Hematopoietic multipotent progenitor cell treated with erythropoietin and hydrocortisone succinate and interleukin-3 and kit ligand, for 4 days (in vitro differentiated cells): ENCODE results near the gene ABI3BP.

Experiments used
- DNase-seq: peaks from one replicate; pipeline ENCODE4 v3.0.0-alpha.2; 2015

Gene ABI3BP

GRCh38 chr3:100761211-100761942, 231.8 kb downstream of the ABI3BP start:
- peak; percentile 24 for DNase-seq

DNA sequence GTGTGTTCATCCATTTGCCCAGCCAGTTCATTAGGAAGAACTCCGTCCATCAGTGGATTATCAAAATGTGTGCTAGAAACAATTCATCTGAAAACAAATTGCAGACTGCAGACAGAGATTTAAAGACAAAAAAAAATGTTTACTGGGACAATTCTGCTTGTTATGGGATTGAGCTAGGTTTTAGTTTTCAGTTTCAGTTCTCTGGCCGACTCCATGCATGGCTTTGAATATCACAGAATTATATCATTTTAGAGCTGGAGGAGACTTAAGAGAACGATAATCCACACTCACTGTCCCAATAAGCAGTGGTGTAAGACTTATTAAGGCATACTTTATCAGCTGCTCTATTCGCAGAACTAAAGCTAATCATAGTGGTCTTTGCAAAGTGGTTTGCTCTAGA, 232.8 kb downstream of the ABI3BP start:
- no peak for DNase-seq

DNA sequence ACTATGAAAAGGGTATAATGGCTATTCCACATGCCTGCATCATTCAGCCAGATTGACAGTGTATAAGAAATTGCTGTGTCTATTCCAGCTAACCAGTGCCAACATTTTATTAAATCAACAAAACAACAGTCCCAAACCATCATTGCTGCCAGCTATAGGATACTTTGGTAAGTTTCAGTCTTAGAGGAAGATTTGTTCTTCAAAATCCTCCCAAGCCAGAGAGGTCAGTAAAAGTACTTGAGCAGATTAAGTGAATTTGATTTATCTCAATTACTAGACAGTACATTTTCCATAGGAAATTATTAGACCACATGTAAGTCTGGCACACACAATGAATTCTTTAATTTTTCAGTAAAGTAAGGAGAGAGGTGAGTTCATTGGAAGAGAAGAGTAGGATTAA, 233.3 kb downstream of the ABI3BP start:
- DNase-seq, result no peak

GRCh38 chr3:100759159-100759558, 234.1 kb downstream of the ABI3BP start:
- DNase-seq, result peak; percentile 53

DNA sequence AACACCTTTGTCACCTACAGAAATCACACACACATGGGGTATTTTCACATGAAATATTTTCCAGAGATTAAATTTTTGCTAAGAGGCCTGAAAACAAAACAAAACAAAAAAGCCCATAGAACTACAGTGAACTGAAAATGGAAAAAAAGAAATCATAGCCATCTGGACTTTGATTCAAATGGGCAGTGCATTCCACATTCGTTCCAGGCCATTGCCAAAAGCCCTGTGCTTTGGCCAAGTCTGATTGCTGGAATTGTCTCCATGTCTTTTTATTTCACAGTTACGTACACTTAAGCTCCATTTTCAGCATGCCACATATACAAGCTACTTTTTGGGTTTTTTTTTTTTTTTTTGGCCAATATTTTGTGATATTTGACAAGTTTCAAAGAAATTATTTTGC, 236.8 kb downstream of the ABI3BP start:
- DNase-seq, result no peak

GRCh38 chr3:100754563-100755334, 238.5 kb downstream of the ABI3BP start:
- DNase-seq, result no peak

DNA sequence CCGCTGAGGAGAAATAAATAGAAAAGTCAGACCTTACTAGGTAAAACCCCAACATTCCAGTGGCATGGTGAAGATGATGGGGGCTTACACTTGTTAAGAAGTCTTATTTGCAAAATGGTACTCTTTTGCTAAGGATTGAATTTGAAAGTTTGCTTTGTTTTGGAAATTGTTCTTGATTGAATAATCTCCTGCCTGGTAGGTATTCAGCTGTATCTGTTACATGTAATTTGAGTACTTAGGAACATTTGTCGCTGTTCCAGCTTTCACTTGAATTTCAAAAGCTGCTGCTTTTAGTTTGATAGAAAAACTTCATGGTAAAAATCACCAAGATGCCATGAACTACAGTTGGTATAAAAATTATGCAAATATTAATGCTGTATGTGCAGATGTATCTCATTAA, 239.4 kb downstream of the ABI3BP start:
- DNase-seq, result no peak

DNA sequence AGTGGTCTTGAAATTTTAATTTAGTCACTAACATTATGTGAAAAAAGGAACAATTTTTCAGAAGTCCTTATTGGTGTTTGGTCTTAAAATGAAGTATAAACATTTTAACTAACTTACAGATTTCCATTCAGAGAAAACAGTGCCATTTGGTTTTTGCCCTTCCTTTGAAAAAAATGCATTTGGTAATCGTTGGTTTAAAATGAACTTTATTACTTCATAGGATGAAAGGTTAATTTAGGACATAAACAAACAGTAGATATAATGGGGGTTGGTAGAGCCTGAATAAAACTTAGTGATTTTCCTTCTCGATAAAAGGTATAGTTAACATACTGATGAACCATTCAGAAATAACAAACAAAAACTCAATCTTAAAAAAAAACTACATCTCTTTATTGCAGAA, 244.3 kb downstream of the ABI3BP start:
- DNase-seq, result no peak

DNA sequence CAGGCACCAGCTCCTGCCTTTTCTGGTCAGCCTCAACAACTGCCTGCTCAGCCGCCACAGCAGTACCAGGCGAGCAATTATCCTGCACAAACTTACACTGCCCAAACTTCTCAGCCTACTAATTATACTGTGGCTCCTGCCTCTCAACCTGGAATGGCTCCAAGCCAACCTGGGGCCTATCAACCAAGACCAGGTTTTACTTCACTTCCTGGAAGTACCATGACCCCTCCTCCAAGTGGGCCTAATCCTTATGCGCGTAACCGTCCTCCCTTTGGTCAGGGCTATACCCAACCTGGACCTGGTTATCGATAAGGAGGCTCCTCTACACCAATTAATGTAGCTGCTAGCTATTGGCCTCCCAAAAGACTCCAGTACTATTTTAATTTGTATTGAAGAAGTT, 245.0 kb downstream of the ABI3BP start:
- DNase-seq, result peak; percentile 16

- no peak for DNase-seq
Observed at GRCh38 chr3:100746092-100746491, 247.1 kb downstream of the ABI3BP start.

- DNase-seq, result no peak
Observed at GRCh38 chr3:100745617-100746016, 247.6 kb downstream of the ABI3BP start.

GRCh38 chr3:100744671-100745070, 248.6 kb downstream of the ABI3BP start:
- no peak for DNase-seq

- no peak for DNase-seq
Observed at GRCh38 chr3:100743535-100743934, 249.7 kb downstream of the ABI3BP start.

DNA sequence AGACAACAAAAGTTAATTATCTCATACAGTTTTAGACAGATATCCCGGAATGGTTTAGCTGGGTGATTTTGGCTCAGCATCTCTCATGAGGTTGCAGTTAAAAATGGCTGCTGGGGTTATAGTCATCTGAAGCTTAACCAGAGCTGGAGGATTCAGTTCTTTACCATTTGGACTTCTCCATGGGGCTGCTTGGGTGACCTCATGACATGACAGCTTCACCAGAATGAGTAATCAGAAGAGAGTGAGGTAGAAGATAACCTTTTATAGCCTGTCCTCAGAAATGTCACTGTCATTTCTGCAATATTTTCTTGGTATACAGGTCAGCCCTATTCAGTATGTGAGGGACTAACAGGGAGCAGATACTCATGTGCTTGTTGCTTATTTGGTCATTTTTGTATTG, 253.0 kb downstream of the ABI3BP start:
- DNase-seq, result no peak

- DNase-seq, result peak; percentile 62
Observed at GRCh38 chr3:100737334-100737733, 255.9 kb downstream of the ABI3BP start.

- no peak for DNase-seq
Observed at GRCh38 chr3:100732435-100732834, 260.8 kb downstream of the ABI3BP start.

DNA sequence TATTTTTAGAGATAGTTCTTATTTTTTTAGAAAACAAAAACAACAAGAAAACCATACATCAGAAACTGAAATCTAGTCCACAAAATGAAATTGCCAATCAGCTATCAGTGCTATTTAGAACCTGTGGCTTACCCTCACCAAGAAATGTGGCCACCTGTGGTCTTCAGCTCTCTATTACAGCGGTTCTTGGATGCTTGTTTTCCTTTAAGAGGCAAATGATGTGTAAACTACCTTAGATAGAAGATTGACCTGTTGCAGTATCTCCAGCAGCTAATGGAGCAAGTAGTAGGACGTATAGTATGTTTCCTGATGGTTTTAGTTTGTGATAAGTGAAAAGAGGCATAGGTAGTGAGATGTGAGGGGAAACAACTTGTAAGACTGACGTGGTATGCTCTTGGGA, 262.7 kb downstream of the ABI3BP start:
- DNase-seq, result no peak

GRCh38 chr3:100726706-100727105, 266.5 kb downstream of the ABI3BP start:
- DNase-seq, result no peak

GRCh38 chr3:100725935-100726513, 267.2 kb downstream of the ABI3BP start:
- no peak for DNase-seq

DNA sequence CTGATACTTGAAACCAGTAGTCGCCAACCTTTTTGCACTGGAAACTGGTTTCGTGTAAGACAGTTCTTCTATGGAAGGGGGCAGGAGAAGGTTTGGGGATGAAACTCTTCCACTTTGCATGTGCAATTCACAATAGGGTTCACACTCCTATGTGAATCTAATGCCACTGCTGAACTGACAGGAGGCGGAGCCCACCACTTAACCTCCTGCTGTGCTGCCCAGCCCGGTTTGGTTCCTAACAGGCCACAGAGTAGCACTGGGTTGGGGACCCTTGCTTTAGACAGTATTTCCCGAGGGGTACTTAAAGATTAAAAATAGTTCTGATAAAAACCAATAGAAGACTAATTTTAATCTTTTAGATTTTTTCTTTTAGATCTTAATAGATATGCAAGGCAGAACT, 272.8 kb downstream of the ABI3BP start:
- no peak for DNase-seq

GRCh38 chr3:100719136-100719535, 274.1 kb downstream of the ABI3BP start:
- DNase-seq, result no peak

DNA sequence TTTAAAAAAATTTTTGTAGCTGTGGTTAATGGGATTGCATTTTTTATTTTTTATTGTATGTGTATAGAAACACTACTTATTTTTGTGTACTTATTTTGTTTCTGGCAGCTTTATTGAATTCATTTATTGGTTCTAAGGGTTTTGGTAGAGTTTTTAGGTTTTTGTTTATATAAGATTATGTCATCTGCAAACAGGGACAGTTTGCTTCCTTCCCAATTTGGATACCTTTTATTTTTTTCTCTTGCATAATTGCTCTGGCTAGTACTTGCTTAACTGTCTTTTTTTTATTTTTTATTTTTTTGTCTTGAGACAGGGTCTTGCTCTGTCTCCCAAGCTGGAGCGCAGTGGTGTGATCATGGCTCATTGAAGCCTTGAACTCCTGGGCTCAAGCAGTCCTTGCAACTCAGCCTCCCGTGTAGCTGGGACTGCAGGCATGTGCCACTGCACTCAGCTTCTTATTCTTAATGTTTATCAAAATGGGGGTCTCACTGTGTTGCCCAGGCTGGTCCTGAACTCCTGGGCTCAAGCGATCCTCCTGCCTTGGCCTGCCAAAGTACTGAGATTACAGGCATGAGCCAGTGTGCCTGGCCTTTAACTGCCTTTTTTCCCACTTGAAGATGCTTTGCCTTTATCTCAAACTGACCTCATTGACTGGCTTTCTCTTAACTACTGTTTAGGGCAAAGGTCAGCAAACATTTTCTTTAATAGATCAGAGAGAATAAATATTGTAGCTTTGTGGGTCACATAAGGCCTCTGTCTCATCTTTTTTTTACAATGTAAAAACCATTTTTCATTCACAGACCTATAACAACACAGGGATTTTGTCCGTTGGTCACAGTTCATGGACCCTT, 275.4 kb downstream of the ABI3BP start:
- DNase-seq, result no peak

GRCh38 chr3:100717063-100717462, 276.2 kb downstream of the ABI3BP start:
- DNase-seq, result no peak
